HG03442 (cell line): ENCODE measurements around the gene SEMA4B.

Source experiments
- ATAC-seq: cut with Tn5 transposase; IDR thresholded peaks from one replicate; pipeline ENCODE4 v1.9.1; 2021; ENCODE audit warnings: mild to moderate bottlenecking, moderate library complexity; ENCODE audit not compliant: unreplicated experiment

SEMA4B gene

GRCh38 chr15:90203922-90204321, 2.8 kb downstream of the SEMA4B start:
- no peak for ATAC-seq

GRCh38 chr15:90205050-90205848, 4.1 kb downstream of the SEMA4B start:
- no peak for ATAC-seq

GRCh38 chr15:90205886-90206285, 4.8 kb downstream of the SEMA4B start:
- no peak for ATAC-seq

- no peak for ATAC-seq
These were observed 6.1 kb downstream of the SEMA4B start for GRCh38 chr15:90207252-90207651.

- ATAC-seq = no peak
These were observed 7.2 kb downstream of the SEMA4B start for GRCh38 chr15:90208356-90208755.

- ATAC-seq = peak; percentile 60
These were observed 8.5 kb downstream of the SEMA4B start for GRCh38 chr15:90209591-90209990.

GRCh38 chr15:90210593-90210992, 9.5 kb downstream of the SEMA4B start:
- no peak for ATAC-seq

- no peak for ATAC-seq
These were observed 9.9 kb downstream of the SEMA4B start for GRCh38 chr15:90211009-90211408.

- no peak for ATAC-seq
These were observed 10.5 kb downstream of the SEMA4B start for GRCh38 chr15:90211440-90212143.

GRCh38 chr15:90212221-90213098, 11.3 kb downstream of the SEMA4B start:
- ATAC-seq = no peak

GRCh38 chr15:90213122-90213817, 12.1 kb downstream of the SEMA4B start:
- no peak for ATAC-seq

GRCh38 chr15:90213818-90214204, 12.7 kb downstream of the SEMA4B start:
- ATAC-seq = no peak

GRCh38 chr15:90214553-90215196, 13.5 kb downstream of the SEMA4B start:
- ATAC-seq = no peak

- no peak for ATAC-seq
These were observed 16.7 kb downstream of the SEMA4B start for GRCh38 chr15:90217671-90218394.

GRCh38 chr15:90219421-90220141, 18.5 kb downstream of the SEMA4B start:
- ATAC-seq = no peak

GRCh38 chr15:90221246-90221900, 20.2 kb downstream of the SEMA4B start:
- ATAC-seq = no peak

- ATAC-seq = no peak
These were observed 21.4 kb downstream of the SEMA4B start for GRCh38 chr15:90222547-90222946.

GRCh38 chr15:90223441-90224165, 22.5 kb downstream of the SEMA4B start:
- ATAC-seq = no peak
